HEK293T (cell line): ENCODE results near the gene CD300H.

ENCODE experiments used
- BHLHE40 ChIP-seq: fragments of 450-650 bp; IDR thresholded peaks from 2 replicates; pipeline ENCODE4 v1.6.1; 2016; ENCODE audit warnings: mild to moderate bottlenecking, moderate library complexity, borderline replicate concordance
- FOXM1 ChIP-seq: fragments of 450-650 bp; IDR thresholded peaks from 2 replicates; pipeline ENCODE4 v1.6.1; 2017; ENCODE audit warnings: mild to moderate bottlenecking, borderline replicate concordance
- L3MBTL2 ChIP-seq: fragments of 450-650 bp; conservative IDR thresholded peaks from 2 replicates; pipeline ENCODE4 v1.6.1; 2016; ENCODE audit warnings: mild to moderate bottlenecking

DNA sequence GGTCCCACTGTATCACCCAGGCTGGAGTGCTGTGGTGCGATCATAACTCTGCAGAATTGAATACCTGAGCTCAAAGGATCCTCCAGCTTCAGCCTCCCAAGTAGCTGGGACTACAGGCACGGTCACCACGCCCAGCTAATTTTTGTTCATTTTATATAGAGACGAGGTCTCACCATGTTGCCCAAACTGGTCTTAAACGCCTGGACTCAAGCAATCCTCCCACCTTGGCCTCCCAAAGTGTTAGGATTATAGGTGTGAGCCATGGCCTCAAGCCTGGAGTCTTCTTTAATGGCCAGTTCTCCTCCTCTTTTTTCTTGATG, 36.5 kb downstream of the CD300H start:
- TF ChIP-seq L3MBTL2, result no peak
- TF ChIP-seq BHLHE40, result no peak
- no peak for TF ChIP-seq FOXM1
